NCI-H2196 (cell line): ENCODE results near the gene TNN.
"Not testable (repeated sequence)": the region's sequence is repeated elsewhere in the genome, so short reads cannot be mapped to it uniquely, and the experiment has no call there.

Experiments
- DNase-seq: peaks from one replicate; lab custom pipeline; 2025; ENCODE audit not compliant: unreplicated experiment; lab: John Stamatoyannopoulos, UW

The TNN gene

GRCh38 chr1:175102166-175102565, 34.5 kb downstream of the TNN start:
- not testable (repeated sequence) for DNase-seq

- not testable (repeated sequence) for DNase-seq
Measured at GRCh38 chr1:175106536-175106935, 38.9 kb downstream of the TNN start.

GRCh38 chr1:175108331-175108820, 40.7 kb downstream of the TNN start:
- DNase-seq = not testable (repeated sequence)

- DNase-seq = no peak
Measured at GRCh38 chr1:175114996-175115395, 47.4 kb downstream of the TNN start.

GRCh38 chr1:175116210-175116798, 48.7 kb downstream of the TNN start:
- DNase-seq = no peak

GRCh38 chr1:175116903-175117302, 49.3 kb downstream of the TNN start:
- no peak for DNase-seq

- no peak for DNase-seq
Measured at GRCh38 chr1:175118375-175119367, 51.0 kb downstream of the TNN start.

GRCh38 chr1:175120511-175120910, 52.9 kb downstream of the TNN start:
- DNase-seq = no peak

GRCh38 chr1:175124861-175125260, 57.2 kb downstream of the TNN start:
- no peak for DNase-seq

GRCh38 chr1:175126347-175126746, 58.7 kb downstream of the TNN start:
- DNase-seq = no peak

GRCh38 chr1:175127565-175127964, 59.9 kb downstream of the TNN start:
- no peak for DNase-seq

- no peak for DNase-seq
Measured at GRCh38 chr1:175128523-175128922, 60.9 kb downstream of the TNN start.

GRCh38 chr1:175129182-175129581, 61.5 kb downstream of the TNN start:
- no peak for DNase-seq

GRCh38 chr1:175129644-175129996, 62.0 kb downstream of the TNN start:
- no peak for DNase-seq

- DNase-seq = no peak
Measured at GRCh38 chr1:175129997-175130648, 62.5 kb downstream of the TNN start.

GRCh38 chr1:175130649-175131045, 63.0 kb downstream of the TNN start:
- no peak for DNase-seq

- no peak for DNase-seq
Measured at GRCh38 chr1:175131095-175131494, 63.5 kb downstream of the TNN start.

GRCh38 chr1:175132436-175132835, 64.8 kb downstream of the TNN start:
- DNase-seq = no peak

- DNase-seq = no peak
Measured at GRCh38 chr1:175133673-175134435, 66.2 kb downstream of the TNN start.

GRCh38 chr1:175134500-175134899, 66.9 kb downstream of the TNN start:
- DNase-seq = no peak

- no peak for DNase-seq
Measured at GRCh38 chr1:175136246-175136645, 68.6 kb downstream of the TNN start.
